K562 (cell line): ENCODE data around the gene TIMM10. TPM values are rescaled to one million over a fixed set of nuclear protein-coding genes. Genes with fewer than 3 reads are reported as not detected.

Source experiments
- ATAC-seq: fragments of 200-7000 bp; cut with Tn5 transposase; 3 replicates; pipeline ENCODE4 v1.9.1; 2020; ENCODE audit warnings: moderate library complexity
- BruUV-seq: library from RNA; stranded (reverse); fragments of 400-500 nt; replicated peaks from 2 replicates; lab custom pipeline; 2021; lab: Mats Ljungman, UMichigan
- CTCF ChIA-PET: fragments of 300-600 bp; formaldehyde crosslinking; extraction: SDS; loops from one replicate; lab custom pipeline; 2021; ENCODE audit warnings: low intra/inter-chr PET ratio; lab: Yijun Ruan, JAX
- POLR2A ChIA-PET: fragments of 300-600, 350-650 bp; sonication (Branson Sonifier 250); formaldehyde crosslinking; extraction: SDS; loops from one replicate; lab custom pipeline; 2021; ENCODE audit warnings: antibody characterized with exemption, inconsistent platforms; lab: Yijun Ruan, JAX
- DNase-seq, 4 experiments: peaks; one replicate each; pipeline versions ENCODE4 v3.0.0 to v3.0.0-alpha.2; 2011 to 2018; ENCODE audit warnings: low spot score in 3 of 4, mixed read lengths in 3 of 4; ENCODE audit errors: extremely low read depth in 1 of 4
- FAIRE-seq: peaks from 2 replicates; lab custom pipeline; 2011; peaks lifted over from hg19 to GRCh38; lab: Jason Lieb, UNC
- H2AFZ ChIP-seq: 2 replicates; pipeline ENCODE4 v1.6.0; 2011; ENCODE audit warnings: low read depth, low read length, control low read depth, inconsistent platforms
- H3K27ac ChIP-seq: fragments of 200-600 bp; 3 replicates; pipeline ENCODE4 v1.8.0; 2011; ENCODE audit warnings: low read depth, mild to moderate bottlenecking, control low read depth, inconsistent platforms, low read length, moderate library complexity, mixed read lengths; ENCODE audit errors: extremely low read depth
- H3K27me3 ChIP-seq, 2 experiments: fragments of 300-600 bp in 1 of 2; 2 replicates in 1 of 2; 3 replicates in 1 of 2; pipeline versions ENCODE4 v1.6.0 to v1.8.0; 2011; ENCODE audit warnings: inconsistent platforms in 2 of 2, low read length in 2 of 2, mild to moderate bottlenecking in 1 of 2, mixed read lengths in 1 of 2, moderate library complexity in 1 of 2; ENCODE audit not compliant: control insufficient read depth in 2 of 2, insufficient read depth in 2 of 2
- H3K36me3 ChIP-seq: fragments of 300-600 bp; 3 replicates; pipeline ENCODE4 v1.8.0; 2011; ENCODE audit warnings: mild to moderate bottlenecking, low read length, inconsistent platforms; ENCODE audit not compliant: control insufficient read depth, insufficient read depth
- H3K4me1 ChIP-seq, 2 experiments: fragments of 200-600 bp in 1 of 2; replicated peaks in 1 of 2; 2 replicates in 1 of 2; 3 replicates in 1 of 2; pipeline versions ENCODE4 v1.5.1 to v1.8.0; 2011; ENCODE audit warnings: inconsistent platforms in 2 of 2, low read length in 2 of 2, mild to moderate bottlenecking in 1 of 2, mixed read lengths in 1 of 2, moderate library complexity in 1 of 2; ENCODE audit not compliant: control insufficient read depth in 2 of 2, insufficient read depth in 2 of 2
- H3K4me2 ChIP-seq: 2 replicates; pipeline ENCODE4 v1.6.1; 2011; ENCODE audit warnings: low read length, control low read depth, inconsistent platforms, mixed read lengths; ENCODE audit not compliant: insufficient read depth
- H3K4me3 ChIP-seq: fragments of 200-600 bp; sonication (generic), shearing (Covaris generic); 2 replicates; pipeline ENCODE4 v1.5.1; 2016; ENCODE audit warnings: control low read depth, inconsistent platforms
- H3K79me2 ChIP-seq: fragments of 200-600 bp; 3 replicates; pipeline ENCODE4 v1.8.0; 2011; ENCODE audit warnings: low read length, inconsistent platforms; ENCODE audit not compliant: control insufficient read depth, insufficient read depth
- H3K9ac ChIP-seq, 2 experiments: 2 replicates each; pipeline versions ENCODE4 v1.6.0 to v1.6.1; 2011; ENCODE audit warnings: low read depth in 2 of 2, low read length in 2 of 2, control low read depth in 1 of 2, inconsistent platforms in 1 of 2, mild to moderate bottlenecking in 1 of 2, mixed read lengths in 1 of 2; ENCODE audit not compliant: insufficient read depth in 1 of 2
- H3K9me1 ChIP-seq: one replicate; pipeline ENCODE4 v1.6.0; 2011; ENCODE audit warnings: inconsistent platforms, mild to moderate bottlenecking, low read length, moderate library complexity; ENCODE audit not compliant: control insufficient read depth, insufficient read depth
- H3K9me3 ChIP-seq: replicated peaks from 2 replicates; pipeline ENCODE4 v1.5.1; 2011; ENCODE audit warnings: low read depth, low read length, inconsistent platforms; ENCODE audit not compliant: control insufficient read depth, insufficient read depth
- H4K20me1 ChIP-seq: replicated peaks from 2 replicates; pipeline ENCODE4 v1.6.1; 2011; ENCODE audit warnings: low read length, inconsistent platforms, mixed read lengths; ENCODE audit not compliant: control insufficient read depth, insufficient read depth
- FOSL1 ChIP-seq: fragments of 200-800 bp; sonication (Bioruptor generic); conservative IDR thresholded peaks from 2 replicates; pipeline ENCODE4 v1.6.1; 2016; ENCODE audit warnings: missing genetic modification characterization, missing compliant biosample characterization
- MAZ ChIP-seq, 2 experiments: fragments of 450-650 bp in 1 of 2; sonication (generic) in 1 of 2; formaldehyde crosslinking; IDR thresholded peaks in 1 of 2; conservative IDR thresholded peaks in 1 of 2; 2 replicates each; pipeline versions ENCODE4 v1.4.0 to v1.5.0; 2020; ENCODE audit warnings: mild to moderate bottlenecking in 1 of 2, missing genetic modification reagents in 1 of 2
- PKNOX1 ChIP-seq: fragments of 450-650 bp; IDR thresholded peaks from 2 replicates; pipeline ENCODE4 v1.6.1; 2016
- RAD21 ChIP-seq, 2 experiments: fragments of 250-450 bp in 1 of 2; fragments of 450-650 bp in 1 of 2; sonication (Bioruptor Pico) in 1 of 2; formaldehyde crosslinking in 1 of 2; IDR thresholded peaks in 1 of 2; conservative IDR thresholded peaks in 1 of 2; 2 replicates each; pipeline versions ENCODE4 v1.4.0 to v1.8.0; 2020 to 2022; ENCODE audit warnings: mild to moderate bottlenecking in 2 of 2, moderate library complexity in 1 of 2
- RBM25 ChIP-seq: fragments of 200-400 bp; formaldehyde crosslinking; IDR thresholded peaks from 2 replicates; pipeline ENCODE4 v1.6.1; 2018; ENCODE audit warnings: low read length, low read depth, moderate library complexity; ENCODE audit not compliant: severe bottlenecking
- SP2 ChIP-seq: IDR thresholded peaks from 2 replicates; pipeline ENCODE4 v1.6.1; 2011; ENCODE audit warnings: mild to moderate bottlenecking, low read depth, low read length, moderate library complexity; ENCODE audit not compliant: poor library complexity, severe bottlenecking; ENCODE audit errors: extremely low read depth
- XRCC3 ChIP-seq: fragments of 450-650 bp; IDR thresholded peaks from 2 replicates; pipeline ENCODE4 v1.6.1; 2017; ENCODE audit warnings: mild to moderate bottlenecking, moderate library complexity
- ZBTB49 ChIP-seq: sonication (generic); formaldehyde crosslinking; IDR thresholded peaks from 2 replicates; pipeline ENCODE4 v1.8.0; 2022; ENCODE audit warnings: missing genetic modification reagents, mild to moderate bottlenecking, borderline replicate concordance
- ZNF212 ChIP-seq: fragments of 450-650 bp; formaldehyde crosslinking; IDR thresholded peaks from 2 replicates; pipeline ENCODE4 v1.4.0; 2020; ENCODE audit warnings: mild to moderate bottlenecking
- WGBS: fragments of 100-300 bp; shearing (Covaris generic); methylation state at CpG from one replicate; pipeline ENCODE4 v1.1.6; 2016; ENCODE audit warnings: low coverage, mixed read lengths; ENCODE audit not compliant: insufficient coverage; ENCODE audit errors: missing lambda C conversion rate; 5-methylcytosine and 5-hydroxymethylcytosine counted together
- in situ Hi-C: fragments of 300-500 bp; cut with MboI; formaldehyde crosslinking; loops from 4 replicates; pipeline ENCODE4 v1.15.0; 2018; ENCODE audit warnings: inconsistent platforms, mixed read lengths
- intact Hi-C: fragments of 100-400 bp; cut with micrococcal nuclease; formaldehyde crosslinking; loops from 2 replicates; pipeline ENCODE4 v1.14.2; 2022
- polyA plus RNA-seq, 8 experiments: library from polyadenylated mRNA; depleted of rRNA in 4 of 8; stranded (reverse) in 5 of 8; unstranded in 3 of 8; fragments of >200 nt; fragmentation: Nextera tagmentation in 2 of 8; fragmentation: Illumina TruSeq in 1 of 8; extraction: Ambion mirVana in 2 of 8; extraction: Trizol in 1 of 8; gene quantifications; 2 replicates each; pipeline versions ENCODE4 v1.2.1 to v1.2.3, GENCODE V29; 2011 to 2014; ENCODE audit warnings: inconsistent platforms in 1 of 8, missing spikeins in 1 of 8
- total RNA-seq, 7 experiments: library from RNA; depleted of rRNA in 6 of 7; stranded (reverse); fragments of >200 nt in 6 of 7; fragmentation: Illumina TruSeq in 2 of 7; extraction: Trizol in 2 of 7; gene quantifications; 2 replicates each; pipeline versions ENCODE4 v1.2.1 to v1.2.3, GENCODE V29; 2011 to 2021; ENCODE audit warnings: low replicate concordance in 1 of 7

TIMM10 gene
- total and polyA plus RNA-seq, 9 of the 15 experiments (the other 6 are each of a cell fraction or from before 2014, with no cell fraction given): 109 to 553 (median 172) TPM

- TF ChIP-seq RBM25 (peak; percentile 44), MAZ (CRISPR knock-in tag; conservative IDR thresholded peaks at IDR 0.05 in 1 of 2, IDR thresholded peaks at IDR 0.05 in 1 of 2) (no peak)
- Histone ChIP-seq H3K9me1 (no peaks in the 10 kb centered on the region), H3K4me2 (no peak overlapping the region), H4K20me1 (no peaks in the 10 kb centered on the region), H3K27me3 (peaks cover 0 to 8% of the 10 kb centered on the region in 2 experiments; a peak in 2 of 5 replicates), H3K9ac (no peak overlapping the region), H3K4me3 (no peak overlapping the region), H3K79me2 (no peaks in the 10 kb centered on the region), H3K9me3 (no peaks in the 10 kb centered on the region), H3K27ac (no peak overlapping the region), H3K36me3 (no peaks in the 10 kb centered on the region), H2AFZ (no peak overlapping the region), H3K4me1 (peaks cover 14% of the 10 kb centered on the region in 2 experiments; a peak in 4 of 5 replicates)
- 18% methylated on average over 6 of the region's 6 CpGs for WGBS
- no peak for ATAC-seq
- in situ Hi-C loops: no loop called here
- CTCF ChIA-PET: no interaction called here
- FAIRE-seq: no peak
- DNase-seq: no peak
- intact Hi-C loops: no loop called here
- POLR2A ChIA-PET: interaction anchor here (0.6 to 2.5 kb wide), 4 partner anchors 9 to 49 kb away, joined by 3 to 11 read pairs (median 3); partner anchors contain the start of genes SERPING1 and SMTNL1
- BruUV-seq: no TSS peak
These were observed 17.4 kb upstream of the TIMM10 start for GRCh38 chr11:57547854-57548377.

- H3K4me3 ChIP-seq: no peak overlapping the region
- intact Hi-C loops: no loop called here
- H3K9me3 ChIP-seq: no peaks in the 10 kb centered on the region
- H3K36me3 ChIP-seq: no peaks in the 10 kb centered on the region
- H2AFZ ChIP-seq: peak overlapping the region; percentile 53; the same call in 1 of the 2 replicates
- DNase-seq: peak; percentile 49 to 66 (median 58)
- H3K79me2 ChIP-seq: no peaks in the 10 kb centered on the region
- no TSS peak for BruUV-seq
- H3K27me3 ChIP-seq: peaks cover 0 to 14% of the 10 kb centered on the region in 2 experiments; a peak in 2 of 5 replicates
- in situ Hi-C loops: no loop called here
- no peaks in the 10 kb centered on the region for H4K20me1 ChIP-seq
- 40% methylated on average over 5 of the region's 5 CpGs for WGBS
- ChIA-PET CTCF (no interaction called here), POLR2A (interaction anchor here (0.6 to 2.5 kb wide), 8 partner anchors 10 to 229 kb away, joined by 3 to 11 read pairs (median 3); partner anchors contain the start of genes SERPING1 and SMTNL1)
- no peak overlapping the region for H3K9ac ChIP-seq
- peak; percentile 90 for ATAC-seq
- H3K4me2 ChIP-seq: no peak overlapping the region
- H3K27ac ChIP-seq: no peak overlapping the region
- peaks cover 6 to 9% of the 10 kb centered on the region in 2 experiments; a peak in 4 of 5 replicates for H3K4me1 ChIP-seq
- H3K9me1 ChIP-seq: no peaks in the 10 kb centered on the region
- peak; percentile 80 for FAIRE-seq
- TF ChIP-seq SP2 (no peak), RAD21 (CRISPR knock-in tag; conservative IDR thresholded peaks at IDR 0.05 in 1 of 2, IDR thresholded peaks at IDR 0.05 in 1 of 2) (0 out of 4 replicates have a peak, but pooled peaks of 1 of the 2 experiments have one; percentile 9), FOSL1 (tag) (0 out of 2 replicates have a peak, but pooled peaks have one; percentile 22), ZBTB49 (CRISPR knock-in tag) (no peak), ZNF212 (no peak), PKNOX1 (peak; percentile 60), XRCC3 (no peak)
These were observed 16.4 kb upstream of the TIMM10 start for GRCh38 chr11:57546869-57547475.
